T-helper 2 cell treated with Interferon-gamma antibody and Interleukin-4, amounts not matched to agents 100 ng/mL and 5 ng/mL, for 36 hours (primary cell): ENCODE results near the gene ERMN. TPM values are rescaled to one million over a fixed set of nuclear protein-coding genes. Genes with fewer than 3 reads are reported as not detected.
"Not testable (repeated sequence)": the region's sequence is repeated elsewhere in the genome, so short reads cannot be mapped to it uniquely, and the experiment has no call there.

Experiments used
- intact Hi-C: fragments of 100-400 bp; cut with micrococcal nuclease; formaldehyde crosslinking; loops from one replicate; pipeline ENCODE4 v1.15.1; 2023
- total RNA-seq: library from RNA; stranded (reverse); gene quantifications from 2 replicates; pipeline ENCODE4 v1.2.3, GENCODE V29; 2022

ERMN gene, protein sequence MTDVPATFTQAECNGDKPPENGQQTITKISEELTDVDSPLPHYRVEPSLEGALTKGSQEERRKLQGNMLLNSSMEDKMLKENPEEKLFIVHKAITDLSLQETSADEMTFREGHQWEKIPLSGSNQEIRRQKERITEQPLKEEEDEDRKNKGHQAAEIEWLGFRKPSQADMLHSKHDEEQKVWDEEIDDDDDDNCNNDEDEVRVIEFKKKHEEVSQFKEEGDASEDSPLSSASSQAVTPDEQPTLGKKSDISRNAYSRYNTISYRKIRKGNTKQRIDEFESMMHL
- 3.7 TPM in 2 replicates for total RNA-seq

DNA sequence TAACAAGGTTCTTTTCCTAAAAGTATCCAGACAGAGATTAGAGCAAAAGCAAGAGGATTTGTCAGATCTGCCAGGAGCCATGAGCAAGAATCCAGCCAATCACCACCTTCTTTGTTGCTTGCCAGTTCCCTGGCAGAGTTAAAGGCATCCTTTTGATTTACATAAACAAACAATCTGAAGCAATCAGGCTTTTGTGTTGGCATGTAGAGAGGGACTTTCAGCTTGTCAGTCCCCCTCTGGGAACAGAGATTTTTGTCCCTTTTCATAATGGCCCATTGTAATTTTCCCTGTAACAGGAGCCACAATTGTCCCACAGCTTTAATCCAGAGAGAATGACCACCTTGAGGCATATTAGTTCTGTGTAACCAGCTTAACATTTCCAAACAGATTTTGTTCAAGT lies at the start of gene ERMN:
TSS of gene ERMN (minus strand) at position 39 of the 400 bp plus-strand sequence. CDS start 182 bp downstream, outside the sequence.
- intact Hi-C loops, result loop anchor here (2.0 to 5.0 kb wide), 5 partner anchors 23 to 302 kb away; partner anchors contain the start of gene ACVR1C

- intact Hi-C loops, result no loop called here
These were observed 49.8 kb upstream of the ERMN start for GRCh38 chr2:157375384-157375783.

- intact Hi-C loops, result not testable (repeated sequence)
These were observed 42.9 kb upstream of the ERMN start for GRCh38 chr2:157368508-157368907.

DNA sequence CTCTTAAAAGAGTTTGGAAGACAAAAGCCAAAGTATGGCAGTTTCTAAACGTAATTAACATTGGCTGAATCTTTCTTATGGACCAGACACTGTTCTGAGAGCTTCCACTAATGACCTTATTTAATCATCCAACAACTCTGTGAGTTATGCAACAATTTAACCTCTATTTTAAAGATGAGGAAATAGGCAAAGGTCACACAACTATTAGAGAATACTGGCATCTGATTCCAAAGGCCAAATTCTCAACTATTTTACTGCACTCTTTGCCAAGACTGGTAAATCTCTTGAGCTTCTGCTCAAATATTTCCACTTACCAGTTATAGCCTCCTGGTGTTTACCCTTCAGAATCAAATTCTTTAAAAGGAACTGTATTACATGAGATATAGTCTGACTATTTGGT lies 42.1 kb upstream of the ERMN start:
- intact Hi-C loops, result no loop called here

GRCh38 chr2:157364257-157364974 lies 38.8 kb upstream of the ERMN start:
- intact Hi-C loops, result no loop called here

DNA sequence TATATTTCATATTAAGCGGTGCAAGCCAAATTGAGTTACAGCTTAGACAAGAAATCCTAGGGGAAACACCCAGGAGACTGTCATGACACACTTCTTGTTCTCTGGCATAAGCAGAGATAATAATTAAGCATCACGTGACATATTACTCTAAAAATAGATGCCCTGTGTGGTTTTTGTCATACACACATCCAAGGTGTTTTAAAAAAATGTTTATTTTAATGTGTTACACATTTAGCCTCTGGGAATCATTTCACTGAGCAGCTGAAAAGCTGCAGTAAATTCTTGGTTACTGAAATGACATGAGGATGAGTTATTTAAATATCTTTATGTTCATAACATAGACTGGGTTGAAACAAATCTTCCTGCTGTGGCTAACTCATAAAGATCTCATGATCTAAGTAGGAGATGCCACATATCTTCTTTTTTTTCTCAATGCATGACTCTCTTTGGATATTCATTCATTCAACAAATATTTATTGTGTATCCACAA lies 38.0 kb upstream of the ERMN start:
- intact Hi-C loops, result no loop called here

DNA sequence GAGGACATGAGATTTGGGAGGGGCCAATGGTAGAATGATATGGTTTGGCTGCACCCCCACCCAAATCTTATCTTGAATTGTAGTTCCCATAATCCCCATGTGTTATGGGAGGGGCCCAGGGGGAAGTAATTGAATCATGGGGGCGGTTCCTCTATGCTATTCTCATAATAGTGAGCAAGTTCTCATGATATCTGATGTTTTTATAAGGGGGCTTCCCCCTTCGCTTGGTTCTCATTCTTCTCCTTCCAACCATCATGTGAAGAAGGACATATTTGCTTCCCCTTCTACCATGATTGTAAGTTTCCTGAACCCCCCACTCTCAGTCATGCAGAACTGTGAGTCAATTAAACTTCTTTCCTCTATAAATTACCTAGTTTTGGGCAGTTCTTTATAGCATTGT lies 37.0 kb upstream of the ERMN start:
- intact Hi-C loops, result no loop called here

GRCh38 chr2:157361526-157361925 lies 35.9 kb upstream of the ERMN start:
- intact Hi-C loops, result no loop called here

DNA sequence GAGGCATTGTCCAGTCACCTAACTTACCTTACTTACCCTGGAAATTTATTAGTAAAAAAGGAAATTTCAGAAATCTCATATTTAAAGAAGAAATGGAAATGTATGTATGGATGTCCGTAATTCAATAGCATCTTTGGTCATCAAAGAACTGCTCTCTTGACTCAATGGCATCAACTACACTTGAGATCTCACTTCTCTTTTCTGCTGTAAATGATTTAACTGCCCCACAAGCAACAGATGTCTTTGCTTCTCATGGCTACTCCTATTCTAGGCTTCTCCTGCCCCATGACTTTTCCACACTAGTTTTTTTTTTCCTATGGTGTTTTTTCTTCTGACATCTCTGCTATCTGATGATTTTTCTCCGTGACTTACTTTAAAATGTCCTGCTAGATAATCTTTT lies 34.0 kb upstream of the ERMN start:
- intact Hi-C loops, result no loop called here

DNA sequence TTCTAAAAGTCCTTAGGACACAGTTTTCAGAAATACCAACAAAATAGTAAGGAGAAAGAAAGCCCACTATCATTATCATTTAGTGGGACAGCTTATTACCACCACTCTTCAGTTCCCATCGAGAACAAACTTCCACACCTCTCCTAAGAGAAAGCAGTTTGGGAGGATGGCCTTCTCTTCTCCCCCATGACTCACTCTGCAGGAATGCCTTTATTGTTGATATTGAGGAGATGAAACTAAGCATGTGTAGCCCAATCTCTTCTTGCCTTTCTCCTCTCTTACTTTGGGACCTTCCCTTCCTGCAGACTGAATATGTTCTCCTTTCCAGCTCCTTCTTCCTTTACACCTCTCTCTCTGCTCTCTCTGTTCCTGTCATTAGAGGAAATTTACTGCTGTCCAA lies 30.0 kb upstream of the ERMN start:
- intact Hi-C loops, result no loop called here

- intact Hi-C loops, result no loop called here
These were observed 24.4 kb upstream of the ERMN start for GRCh38 chr2:157349949-157350515.

DNA sequence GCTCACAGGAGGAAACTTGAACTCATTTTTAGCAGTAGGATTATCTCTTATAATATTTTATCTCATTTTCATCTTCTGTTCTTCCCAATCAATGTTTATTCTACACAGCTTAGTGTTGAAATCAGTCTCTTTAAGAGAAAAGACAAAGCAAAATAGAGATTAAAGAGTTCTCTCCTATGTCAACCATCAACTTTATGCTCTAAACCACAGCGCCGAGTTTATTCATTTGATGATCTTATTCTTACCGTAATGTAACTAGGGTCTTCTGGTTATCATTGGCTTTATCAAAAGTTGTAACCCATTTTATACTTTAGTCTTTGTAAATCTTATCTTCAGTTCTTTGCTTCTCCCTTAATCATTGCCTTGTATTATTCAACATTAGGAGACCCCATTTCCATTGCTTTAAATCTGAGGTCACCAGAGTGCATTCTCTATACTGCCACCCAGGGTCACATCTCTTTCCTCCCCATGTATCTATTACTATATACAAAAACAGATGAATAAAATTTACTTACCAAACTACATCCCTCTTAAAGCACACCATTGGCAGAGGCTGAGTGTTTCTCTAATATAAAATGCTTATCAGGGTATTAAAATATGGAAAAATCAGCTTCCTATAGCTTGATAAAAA lies 22.8 kb upstream of the ERMN start:
- intact Hi-C loops, result no loop called here

DNA sequence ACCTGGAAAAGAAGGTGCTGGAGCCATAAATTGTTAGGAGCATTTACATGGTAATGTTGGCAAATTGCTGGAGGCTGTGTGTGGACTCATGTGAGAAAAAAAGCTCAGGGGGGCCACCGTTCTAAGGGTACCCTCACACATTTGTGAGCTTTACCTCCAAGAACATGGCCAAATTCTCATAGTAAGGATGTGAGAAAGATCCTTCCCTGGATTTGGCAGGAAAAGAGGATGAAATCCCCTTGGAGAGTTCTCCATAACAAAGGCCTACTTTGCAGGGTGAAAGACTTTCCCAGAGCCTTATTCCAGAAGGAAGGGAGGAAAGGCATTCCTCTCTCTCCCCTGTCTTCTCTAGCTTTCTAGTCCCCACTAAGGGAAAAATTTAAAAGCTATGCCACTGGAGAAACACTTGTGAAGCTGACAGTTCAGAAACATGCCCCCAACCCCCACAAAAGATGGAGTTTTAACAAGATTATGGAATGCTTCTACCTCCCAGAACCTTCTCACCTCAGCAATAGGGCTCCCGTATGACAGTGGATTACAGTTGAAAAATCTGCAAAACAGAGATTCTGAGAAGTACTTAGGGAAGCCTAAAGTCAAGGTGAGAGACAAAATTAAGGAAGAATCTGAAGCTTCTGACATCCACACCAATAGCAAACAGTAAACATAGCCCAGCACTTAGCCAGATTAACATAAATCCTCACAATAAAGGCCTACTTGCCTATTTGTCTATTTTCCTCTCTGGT lies 20.2 kb upstream of the ERMN start:
- intact Hi-C loops, result no loop called here

DNA sequence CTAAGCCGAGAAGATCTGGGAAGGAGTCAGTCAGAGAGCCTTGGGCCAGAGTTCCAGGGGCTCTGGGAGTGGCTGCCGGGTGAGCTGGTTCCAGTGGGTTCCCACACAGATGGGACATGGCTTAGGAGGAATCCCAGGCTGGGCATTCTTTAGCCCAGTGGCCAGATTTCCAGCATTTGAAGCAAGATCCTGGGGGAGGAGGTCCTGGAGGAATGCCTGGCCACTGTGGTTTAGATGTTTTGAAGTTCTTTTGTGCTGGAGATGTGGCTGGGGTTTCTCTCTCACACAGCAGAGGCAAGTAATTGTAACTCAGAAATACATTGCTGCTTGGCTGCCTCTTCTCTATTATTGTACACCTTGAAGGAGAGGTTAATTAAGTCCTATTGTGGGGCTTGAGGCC lies 15.8 kb upstream of the ERMN start:
- intact Hi-C loops, result not testable (repeated sequence)

- intact Hi-C loops, result no loop called here
These were observed 14.5 kb upstream of the ERMN start for GRCh38 chr2:157339965-157340655.

DNA sequence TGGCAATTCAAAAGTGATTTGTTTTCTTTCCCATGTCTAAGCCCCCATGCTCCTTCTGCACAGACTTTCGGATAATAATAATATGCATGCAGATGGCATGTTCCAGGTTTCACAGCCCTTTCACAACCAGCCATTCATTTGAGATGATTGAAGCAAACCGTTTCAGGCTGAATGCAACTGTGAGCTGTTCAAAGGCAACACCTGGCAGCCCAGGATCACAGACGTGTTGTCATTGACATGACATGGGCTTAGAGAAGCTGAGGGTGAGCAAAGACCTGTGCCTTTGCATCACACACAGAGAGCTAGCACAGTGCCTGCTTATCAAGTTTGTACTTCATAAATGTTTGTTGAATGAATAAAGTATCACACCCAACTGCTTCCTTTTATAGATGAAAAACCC lies 12.4 kb upstream of the ERMN start:
- intact Hi-C loops, result loop anchor here (2.0 kb wide), 1 partner anchor 67 kb away; no protein-coding TSS in a partner anchor

GRCh38 chr2:157336137-157337010 lies 10.8 kb upstream of the ERMN start:
- intact Hi-C loops, result loop anchor here (1.0 to 2.0 kb wide), 2 partner anchors 9 to 68 kb away; no protein-coding TSS in a partner anchor

DNA sequence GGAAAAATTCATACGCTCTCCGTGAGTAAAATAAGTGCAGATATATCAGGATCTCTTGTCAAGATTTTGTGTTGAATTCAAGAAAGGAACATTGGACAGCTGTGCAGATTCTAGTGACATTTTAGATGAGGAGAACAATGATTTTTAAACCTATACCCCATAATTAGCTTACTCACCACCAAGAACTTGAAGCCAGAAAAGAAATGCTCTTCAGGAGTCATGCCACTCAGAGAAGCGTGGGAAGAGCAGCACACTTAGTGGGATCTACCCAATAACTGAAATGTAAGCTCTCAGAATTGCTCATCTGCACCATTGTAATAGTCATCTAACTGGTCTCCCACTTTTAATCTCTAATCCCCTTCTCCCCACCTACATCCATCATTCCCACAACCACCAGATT lies 9.2 kb upstream of the ERMN start:
- intact Hi-C loops, result no loop called here

- intact Hi-C loops, result no loop called here
These were observed 8.7 kb upstream of the ERMN start for GRCh38 chr2:157334335-157334734.
